Activated T-helper 2 cell treated with anti-CD3 and anti-CD28 coated beads, Interferon-gamma antibody, Interleukin-2, Interleukin-4, amounts not matched to agents 10 μg/mL and 5 μg/mL and 100 μg/mL, durations not matched to agents 14 hours and 24 hours and 36 hours (primary cell): ENCODE results near the gene ATG16L1. TPM values are rescaled to one million over a fixed set of nuclear protein-coding genes. Genes with fewer than 3 reads are reported as not detected.

Source experiments
- DNase-seq: peaks from one replicate; pipeline ENCODE4 v3.0.0; 2021; ENCODE audit warnings: low spot score
- H3K27ac Mint-ChIP-seq: one replicate; pipeline ENCODE4 v1.8.0; 2021; ENCODE audit warnings: mixed read lengths
- H3K27me3 Mint-ChIP-seq: one replicate; pipeline ENCODE4 v1.8.0; 2021; ENCODE audit warnings: low read depth, mixed read lengths
- H3K36me3 Mint-ChIP-seq: one replicate; pipeline ENCODE4 v1.8.0; 2021; ENCODE audit warnings: low read depth, mixed read lengths
- H3K4me1 Mint-ChIP-seq: one replicate; pipeline ENCODE4 v1.8.0; 2021; ENCODE audit warnings: low read depth, mixed read lengths
- H3K4me3 Mint-ChIP-seq: one replicate; pipeline ENCODE4 v1.8.0; 2021; ENCODE audit warnings: low read depth, mild to moderate bottlenecking, moderate library complexity, mixed read lengths
- H3K9me3 Mint-ChIP-seq: one replicate; pipeline ENCODE4 v1.8.0; 2021; ENCODE audit warnings: mixed read lengths
- intact Hi-C: fragments of 100-400 bp; cut with micrococcal nuclease; formaldehyde crosslinking; loops from one replicate; pipeline ENCODE4 v1.15.1; 2023
- total RNA-seq: library from RNA; stranded (reverse); gene quantifications from 2 replicates; pipeline ENCODE4 v1.2.3, GENCODE V29; 2022

Gene ATG16L1
- total RNA-seq, 1 donor from 2014 or later: 33.5 TPM

- intact Hi-C loops: no loop called here
- Mint-ChIP-seq H3K36me3 (no peaks in the 10 kb centered on the region), H3K9me3 (no peaks in the 10 kb centered on the region), H3K27ac (no peak overlapping the region), H3K27me3 (peaks cover 2% of the 10 kb centered on the region), H3K4me1 (no peaks in the 10 kb centered on the region), H3K4me3 (no peak overlapping the region)
- no peak for DNase-seq
These were observed 33.5 kb upstream of the ATG16L1 start for GRCh38 chr2:233217892-233218377.

DNA sequence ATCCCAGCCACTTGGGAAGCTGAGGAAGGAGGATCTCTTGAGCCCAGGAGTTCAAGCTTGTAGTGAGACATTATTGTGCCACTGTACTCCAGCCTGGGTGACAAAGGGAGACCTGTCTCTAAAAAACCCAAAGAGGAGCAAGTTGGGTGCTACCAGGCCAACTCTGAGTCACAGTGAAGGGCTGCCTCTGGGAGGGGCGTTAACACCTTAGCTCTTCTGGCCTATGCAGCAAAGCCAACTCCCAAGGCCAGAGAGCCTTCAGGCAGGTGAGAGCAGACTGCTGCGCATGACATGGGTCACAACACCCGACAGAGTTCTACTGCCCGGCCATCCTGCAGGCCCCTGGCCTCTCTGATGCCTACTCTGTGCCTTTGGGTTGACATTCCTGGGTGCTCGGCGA is 32.6 kb upstream of the ATG16L1 start:
- Mint-ChIP-seq H3K4me3 (no peak overlapping the region), H3K36me3 (no peaks in the 10 kb centered on the region), H3K4me1 (no peaks in the 10 kb centered on the region), H3K27ac (no peak overlapping the region), H3K27me3 (peaks cover 2% of the 10 kb centered on the region), H3K9me3 (no peaks in the 10 kb centered on the region)
- intact Hi-C loops: no loop called here
- no peak for DNase-seq

DNA sequence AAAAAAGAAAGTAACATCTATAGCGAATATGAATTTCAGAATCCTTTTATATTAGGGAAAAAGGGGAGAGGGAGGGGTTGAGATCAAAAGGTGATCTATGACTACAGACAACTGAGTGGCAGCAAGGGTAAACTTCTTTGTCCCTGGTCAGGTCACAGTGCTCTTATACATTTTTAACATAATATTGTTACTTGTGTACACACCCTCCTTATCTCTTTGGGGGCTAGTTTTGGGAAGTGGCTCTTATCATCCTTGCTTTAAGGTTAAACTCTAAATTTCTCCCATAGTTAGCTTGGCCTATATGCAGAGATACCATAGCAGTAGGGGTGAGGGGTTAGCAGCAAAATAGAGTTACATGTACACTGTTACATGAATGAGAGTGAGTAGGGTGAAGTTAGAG is 31.6 kb upstream of the ATG16L1 start:
- Mint-ChIP-seq H3K4me1 (no peaks in the 10 kb centered on the region), H3K4me3 (no peak overlapping the region), H3K27me3 (peaks cover 5% of the 10 kb centered on the region), H3K27ac (no peak overlapping the region), H3K36me3 (no peaks in the 10 kb centered on the region), H3K9me3 (no peaks in the 10 kb centered on the region)
- intact Hi-C loops: no loop called here
- no peak for DNase-seq

GRCh38 chr2:233221378-233222063 is 30.0 kb upstream of the ATG16L1 start:
- DNase-seq: no peak
- Mint-ChIP-seq H3K27ac (no peak overlapping the region), H3K36me3 (no peaks in the 10 kb centered on the region), H3K4me1 (peaks cover 7% of the 10 kb centered on the region), H3K27me3 (peaks cover 5% of the 10 kb centered on the region), H3K9me3 (no peaks in the 10 kb centered on the region), H3K4me3 (no peak overlapping the region)
- intact Hi-C loops: no loop called here

DNA sequence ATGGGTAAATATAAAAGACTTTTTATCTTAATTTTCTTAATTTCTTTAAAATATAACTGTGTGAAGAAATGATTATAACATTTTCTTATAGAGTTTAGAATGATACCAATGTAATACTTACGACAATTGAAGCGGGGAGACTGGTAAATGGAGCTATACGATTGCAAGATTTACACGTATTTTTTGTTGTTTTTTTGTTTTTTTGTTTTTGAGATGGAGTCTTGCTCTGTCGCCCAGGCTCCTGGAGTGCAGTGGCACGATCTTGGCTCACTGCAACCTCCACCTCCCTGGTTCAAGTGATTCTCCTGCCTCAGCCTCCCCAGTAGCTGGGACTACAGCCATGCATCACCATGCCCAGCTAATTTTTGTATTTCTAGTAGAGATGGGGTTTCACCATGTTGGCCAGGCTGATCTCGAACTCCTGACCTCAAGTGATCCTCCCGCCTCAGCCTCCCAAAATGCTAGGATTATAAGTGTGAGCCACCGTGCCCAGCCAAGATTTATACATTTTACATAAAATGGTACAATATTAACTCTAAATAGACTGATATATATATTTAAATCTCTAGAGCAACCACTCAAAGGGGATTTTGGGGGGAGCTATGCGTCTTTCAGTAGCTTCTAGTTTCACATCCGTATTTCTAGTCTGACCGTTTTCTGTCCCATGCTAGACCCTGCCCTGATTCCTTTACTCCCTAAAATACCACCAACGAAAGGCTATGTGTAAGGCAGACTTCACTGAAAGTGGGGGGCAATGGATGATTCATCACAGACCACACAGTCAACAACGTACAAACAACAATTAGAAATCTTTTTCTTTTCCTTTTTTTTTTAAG is 28.2 kb upstream of the ATG16L1 start:
- H3K27me3 Mint-ChIP-seq: peaks cover 5% of the 10 kb centered on the region
- no peak overlapping the region for H3K27ac Mint-ChIP-seq
- H3K4me3 Mint-ChIP-seq: no peak overlapping the region
- no peaks in the 10 kb centered on the region for H3K36me3 Mint-ChIP-seq
- no peaks in the 10 kb centered on the region for H3K9me3 Mint-ChIP-seq
- peaks cover 14% of the 10 kb centered on the region for H3K4me1 Mint-ChIP-seq
- intact Hi-C loops: no loop called here
- DNase-seq: no peak

- Mint-ChIP-seq H3K9me3 (no peaks in the 10 kb centered on the region), H3K4me3 (no peak overlapping the region), H3K27ac (no peak overlapping the region), H3K27me3 (peaks cover 5% of the 10 kb centered on the region), H3K36me3 (no peaks in the 10 kb centered on the region), H3K4me1 (peaks cover 22% of the 10 kb centered on the region)
- intact Hi-C loops: no loop called here
- no peak for DNase-seq
These were observed 26.0 kb upstream of the ATG16L1 start for GRCh38 chr2:233225230-233226068.

GRCh38 chr2:233226511-233227031 is 24.9 kb upstream of the ATG16L1 start:
- Mint-ChIP-seq H3K4me3 (no peak overlapping the region), H3K4me1 (peaks cover 32% of the 10 kb centered on the region), H3K27ac (no peak overlapping the region), H3K36me3 (no peaks in the 10 kb centered on the region), H3K9me3 (no peaks in the 10 kb centered on the region), H3K27me3 (peaks cover 5% of the 10 kb centered on the region)
- intact Hi-C loops: no loop called here
- DNase-seq: no peak

DNA sequence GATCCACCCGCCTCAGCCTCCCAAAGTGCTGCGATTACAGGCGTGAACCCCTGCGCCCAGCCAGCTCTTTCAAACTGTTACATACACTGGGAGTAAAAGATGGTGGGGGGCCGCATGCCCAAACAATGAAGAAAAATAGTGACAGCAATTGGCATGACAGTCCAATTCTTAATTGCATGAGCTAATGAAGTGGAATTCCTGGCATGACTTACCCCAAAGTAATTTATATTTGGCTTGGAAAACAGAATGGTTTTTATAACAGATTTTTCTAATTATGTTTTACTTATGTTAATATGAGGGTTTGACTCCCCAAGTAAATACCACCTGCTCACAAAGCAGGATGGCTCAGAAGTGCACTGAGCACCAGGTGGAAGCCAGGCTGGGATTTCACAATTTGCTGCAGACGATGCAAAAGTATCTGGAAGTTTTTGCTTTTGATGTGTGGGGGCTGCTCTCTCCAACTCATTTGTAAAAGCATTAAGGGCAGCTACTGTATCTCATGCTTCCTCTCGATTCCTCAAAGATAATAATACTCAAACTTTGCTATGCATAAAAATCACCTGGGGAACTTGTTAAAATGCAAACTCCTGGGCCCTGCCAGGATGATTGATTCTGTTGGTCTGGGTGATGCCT is 24.0 kb upstream of the ATG16L1 start:
- Mint-ChIP-seq H3K9me3 (no peaks in the 10 kb centered on the region), H3K4me3 (no peak overlapping the region), H3K4me1 (peaks cover 38% of the 10 kb centered on the region), H3K36me3 (no peaks in the 10 kb centered on the region), H3K27me3 (peaks cover 3% of the 10 kb centered on the region), H3K27ac (no peak overlapping the region)
- intact Hi-C loops: no loop called here
- no peak for DNase-seq

DNA sequence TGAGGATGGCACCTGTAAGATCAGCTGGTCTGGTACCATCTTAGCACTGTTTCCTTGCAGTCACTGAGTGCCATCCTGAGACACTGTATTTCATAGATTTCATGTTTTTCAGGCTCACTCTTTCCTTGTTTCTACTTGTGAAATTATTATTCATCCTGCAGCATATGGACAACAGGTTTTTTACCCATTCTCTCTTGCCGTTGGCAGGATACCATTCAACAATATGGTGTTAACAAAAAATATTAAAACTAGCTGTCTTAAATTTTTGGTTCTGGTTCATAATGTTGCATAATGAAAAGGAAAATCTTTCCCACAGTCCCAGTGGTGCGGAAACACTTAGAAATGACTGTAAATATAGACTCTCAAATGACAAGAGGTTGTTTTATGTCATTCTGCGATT is 23.1 kb upstream of the ATG16L1 start:
- Mint-ChIP-seq H3K4me3 (no peak overlapping the region), H3K27ac (no peak overlapping the region), H3K4me1 (peaks cover 42% of the 10 kb centered on the region), H3K9me3 (no peaks in the 10 kb centered on the region), H3K27me3 (peaks cover 3% of the 10 kb centered on the region), H3K36me3 (no peaks in the 10 kb centered on the region)
- DNase-seq: no peak
- intact Hi-C loops: no loop called here

- DNase-seq: no peak
- peak overlapping the region; percentile 92 for H3K27ac Mint-ChIP-seq
- H3K9me3 Mint-ChIP-seq: peaks cover 10% of the 10 kb centered on the region
- intact Hi-C loops: loop anchor here (1.0 to 2.0 kb wide), 4 partner anchors 10 to 173 kb away; partner anchors contain the start of gene INPP5D
- H3K36me3 Mint-ChIP-seq: peaks cover 10% of the 10 kb centered on the region
- peak overlapping the region; percentile 62 for H3K4me3 Mint-ChIP-seq
- H3K4me1 Mint-ChIP-seq: peaks cover 59% of the 10 kb centered on the region
- no peaks in the 10 kb centered on the region for H3K27me3 Mint-ChIP-seq
These were observed 17.7 kb upstream of the ATG16L1 start for GRCh38 chr2:233233618-233234230.

DNA sequence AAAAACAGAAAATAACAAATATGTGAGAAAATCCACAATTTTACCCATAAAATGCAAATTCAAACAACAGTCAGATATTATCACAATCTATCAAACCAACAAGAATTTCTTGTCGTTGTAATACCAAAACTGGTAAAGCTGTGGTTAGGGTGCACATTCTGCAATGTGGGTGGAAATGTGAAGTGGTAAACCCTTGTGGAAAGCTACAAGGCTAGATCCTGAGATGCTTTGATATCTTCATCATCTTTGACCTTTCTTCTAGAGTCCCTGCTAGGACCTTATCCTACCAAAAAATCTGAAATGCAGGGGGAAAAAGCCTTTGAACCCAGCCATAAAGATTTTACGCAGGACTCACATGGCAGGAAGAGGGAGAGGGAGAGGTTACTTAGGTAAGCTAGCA is 17.2 kb upstream of the ATG16L1 start:
- peaks cover 15% of the 10 kb centered on the region for H3K9me3 Mint-ChIP-seq
- H3K27ac Mint-ChIP-seq: peak overlapping the region; percentile 92
- no peaks in the 10 kb centered on the region for H3K27me3 Mint-ChIP-seq
- peak overlapping the region; percentile 62 for H3K4me3 Mint-ChIP-seq
- H3K36me3 Mint-ChIP-seq: peaks cover 15% of the 10 kb centered on the region
- peaks cover 62% of the 10 kb centered on the region for H3K4me1 Mint-ChIP-seq
- intact Hi-C loops: loop anchor here (1.0 to 2.0 kb wide), 4 partner anchors 9 to 173 kb away; partner anchors contain the start of gene INPP5D
- peak; percentile 32 for DNase-seq
